Transverse colon (tissue), 3 donors: ENCODE data around the gene KRT37.

Source experiments
- CTCF ChIP-seq, 5 experiments: fragments of 200-600 bp in 3 of 5; fragments of 450-650 bp in 2 of 5; sonication (generic) in 3 of 5; IDR thresholded peaks; 1 replicate in 2 of 5; 2 replicates in 3 of 5; pipeline ENCODE4 v1.5.1; 2016 to 2017; ENCODE audit warnings: antibody characterized with exemption in 5 of 5, inconsistent platforms in 3 of 5, mild to moderate bottlenecking in 2 of 5, moderate library complexity in 1 of 5
- POLR2A ChIP-seq: fragments of 450-650 bp; IDR thresholded peaks from one replicate; pipeline ENCODE4 v1.6.1; 2016; ENCODE audit warnings: antibody characterized with exemption, mild to moderate bottlenecking, moderate library complexity

- TF ChIP-seq CTCF (IDR thresholded peaks at IDR 0.05) (no peak), POLR2A (no peak)
Measured at GRCh38 chr17:41456204-41456603, 31.8 kb upstream of the KRT37 start.
